ENCODE results near the gene TRPM6.
"Not testable (repeated sequence)": the region's sequence is repeated elsewhere in the genome, so short reads cannot be mapped to it uniquely, and the experiment has no call there.

The TRPM6 gene, protein sequence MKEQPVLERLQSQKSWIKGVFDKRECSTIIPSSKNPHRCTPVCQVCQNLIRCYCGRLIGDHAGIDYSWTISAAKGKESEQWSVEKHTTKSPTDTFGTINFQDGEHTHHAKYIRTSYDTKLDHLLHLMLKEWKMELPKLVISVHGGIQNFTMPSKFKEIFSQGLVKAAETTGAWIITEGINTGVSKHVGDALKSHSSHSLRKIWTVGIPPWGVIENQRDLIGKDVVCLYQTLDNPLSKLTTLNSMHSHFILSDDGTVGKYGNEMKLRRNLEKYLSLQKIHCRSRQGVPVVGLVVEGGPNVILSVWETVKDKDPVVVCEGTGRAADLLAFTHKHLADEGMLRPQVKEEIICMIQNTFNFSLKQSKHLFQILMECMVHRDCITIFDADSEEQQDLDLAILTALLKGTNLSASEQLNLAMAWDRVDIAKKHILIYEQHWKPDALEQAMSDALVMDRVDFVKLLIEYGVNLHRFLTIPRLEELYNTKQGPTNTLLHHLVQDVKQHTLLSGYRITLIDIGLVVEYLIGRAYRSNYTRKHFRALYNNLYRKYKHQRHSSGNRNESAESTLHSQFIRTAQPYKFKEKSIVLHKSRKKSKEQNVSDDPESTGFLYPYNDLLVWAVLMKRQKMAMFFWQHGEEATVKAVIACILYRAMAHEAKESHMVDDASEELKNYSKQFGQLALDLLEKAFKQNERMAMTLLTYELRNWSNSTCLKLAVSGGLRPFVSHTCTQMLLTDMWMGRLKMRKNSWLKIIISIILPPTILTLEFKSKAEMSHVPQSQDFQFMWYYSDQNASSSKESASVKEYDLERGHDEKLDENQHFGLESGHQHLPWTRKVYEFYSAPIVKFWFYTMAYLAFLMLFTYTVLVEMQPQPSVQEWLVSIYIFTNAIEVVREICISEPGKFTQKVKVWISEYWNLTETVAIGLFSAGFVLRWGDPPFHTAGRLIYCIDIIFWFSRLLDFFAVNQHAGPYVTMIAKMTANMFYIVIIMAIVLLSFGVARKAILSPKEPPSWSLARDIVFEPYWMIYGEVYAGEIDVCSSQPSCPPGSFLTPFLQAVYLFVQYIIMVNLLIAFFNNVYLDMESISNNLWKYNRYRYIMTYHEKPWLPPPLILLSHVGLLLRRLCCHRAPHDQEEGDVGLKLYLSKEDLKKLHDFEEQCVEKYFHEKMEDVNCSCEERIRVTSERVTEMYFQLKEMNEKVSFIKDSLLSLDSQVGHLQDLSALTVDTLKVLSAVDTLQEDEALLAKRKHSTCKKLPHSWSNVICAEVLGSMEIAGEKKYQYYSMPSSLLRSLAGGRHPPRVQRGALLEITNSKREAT (N-terminal part only)

DNA sequence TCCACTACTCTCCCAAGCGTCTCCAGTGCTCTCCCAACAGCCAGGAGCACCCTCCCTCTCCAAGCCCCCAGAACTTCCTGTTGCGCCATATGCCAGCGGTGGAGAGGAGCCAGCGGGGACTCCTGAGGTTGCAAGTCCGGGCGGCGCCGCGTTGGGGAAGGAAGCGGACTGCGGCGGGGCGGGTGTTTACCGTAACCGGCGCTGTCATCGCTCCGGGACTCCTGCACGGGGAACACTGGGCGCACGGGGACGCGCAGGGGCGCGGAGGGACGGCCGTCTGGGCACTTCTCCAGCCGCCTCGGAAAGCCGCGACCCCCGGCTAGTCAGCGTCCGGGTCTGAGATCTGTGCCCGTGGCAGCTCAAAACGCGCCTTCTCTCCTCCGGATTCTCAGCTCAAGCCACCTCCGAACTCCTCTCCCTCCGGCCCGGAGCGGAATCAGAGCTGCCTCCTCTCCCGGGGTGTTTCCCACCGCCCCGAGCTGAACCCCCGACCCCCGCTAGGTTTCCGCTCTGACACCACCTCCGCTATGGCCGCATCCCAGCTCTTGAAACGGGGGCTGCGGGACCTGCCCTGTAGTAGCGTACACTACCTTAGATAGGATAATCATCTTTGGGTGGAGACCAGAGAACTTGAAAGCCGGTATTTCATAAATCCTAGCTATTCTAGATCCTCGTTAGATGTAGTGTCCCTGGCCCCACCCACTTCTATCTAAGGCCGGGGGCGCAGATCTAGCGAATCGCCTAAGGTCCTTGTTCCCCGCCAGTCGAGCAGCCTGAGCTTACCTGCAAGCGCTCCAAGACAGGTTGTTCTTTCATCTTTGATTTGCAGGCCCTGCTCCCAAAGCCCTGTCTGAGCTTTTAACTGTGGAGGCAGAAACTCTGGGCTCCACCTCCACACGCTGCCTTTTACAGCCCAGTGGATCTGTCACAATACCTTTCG is at the start of gene TRPM6:
TRPM6 (minus strand) TSS at position 881 of the 940 bp plus-strand sequence; CDS start at position 816, 65 bp downstream.
- peak; percentile 73 for DNase-seq (ENCODE audit: low spot score)

GRCh38 chr9:74935008-74935407 is 47.3 kb upstream of the TRPM6 start:
- DNase-seq (ENCODE audit: low spot score): peak; percentile 20

DNA sequence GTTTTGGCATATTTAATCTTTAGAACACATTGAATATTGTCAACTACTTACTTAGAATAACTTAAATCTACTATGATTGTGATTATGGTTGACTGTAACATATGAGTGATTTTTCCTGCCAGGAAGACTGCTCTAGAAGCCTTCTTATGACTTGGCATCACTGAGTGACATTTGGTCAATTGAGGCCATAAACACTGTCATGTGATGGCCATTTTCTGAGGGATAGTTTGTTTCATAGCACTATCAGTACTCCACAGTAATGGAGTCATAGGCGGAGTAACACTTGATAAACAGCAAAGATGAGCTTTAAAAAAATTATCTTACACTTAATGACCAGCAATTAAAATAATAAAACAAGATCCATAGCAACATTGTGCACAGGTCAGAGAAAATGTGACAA is 34.0 kb upstream of the TRPM6 start:
- no peak for DNase-seq (ENCODE audit: low spot score)

DNA sequence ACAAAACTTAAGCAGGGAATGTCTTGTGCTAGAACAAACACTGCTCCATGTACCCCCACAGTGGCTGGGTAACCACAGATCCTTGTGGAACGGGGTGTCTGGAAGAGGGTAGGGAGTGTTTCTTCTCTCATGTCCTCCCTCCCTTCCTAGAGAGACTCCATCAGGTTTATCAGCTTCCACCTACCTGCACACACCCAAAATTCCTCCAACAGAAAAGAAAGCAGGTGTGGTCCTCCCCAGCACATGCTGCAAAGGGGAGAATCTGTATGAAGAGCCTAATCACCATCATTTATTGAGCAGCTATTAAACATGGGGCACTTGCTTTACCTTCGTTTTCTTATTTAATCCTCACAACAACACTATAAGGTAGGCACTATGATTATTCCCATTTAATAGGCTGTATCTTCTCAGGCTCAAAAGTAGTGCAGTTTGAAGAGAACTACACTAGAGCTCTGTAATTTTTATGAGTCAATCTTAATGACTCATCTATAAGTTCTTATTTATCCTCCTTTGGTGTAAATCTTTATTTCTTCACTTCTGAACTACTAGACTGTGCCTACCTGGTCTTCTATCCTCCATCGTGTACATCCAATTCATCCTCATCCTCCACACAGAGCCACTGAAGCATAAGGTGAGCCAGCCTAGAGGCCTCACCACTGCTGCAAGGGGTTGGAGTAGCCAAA is 33.4 kb upstream of the TRPM6 start:
- no peak for DNase-seq (ENCODE audit: low spot score)

DNA sequence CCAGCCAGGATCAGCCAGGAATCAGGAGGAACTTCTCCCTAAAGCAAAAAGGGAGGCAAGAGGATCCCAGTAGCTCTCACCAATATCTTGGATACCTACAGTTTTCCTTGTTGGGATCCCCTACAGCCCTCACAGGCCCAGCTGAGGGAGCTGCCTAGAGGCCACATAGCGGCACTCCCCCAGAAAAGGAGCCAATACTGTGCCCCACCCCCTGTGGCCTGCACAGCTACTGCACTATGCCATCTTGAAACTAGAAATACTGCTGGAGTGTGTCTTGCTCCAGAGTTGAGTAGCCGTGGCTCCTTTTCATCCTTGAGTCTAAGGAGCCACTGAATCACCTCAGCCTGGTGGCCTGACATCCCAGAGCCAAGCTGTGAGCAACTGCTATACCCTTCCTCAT is 22.3 kb upstream of the TRPM6 start:
- DNase-seq (ENCODE audit: low spot score): no peak

GRCh38 chr9:74908665-74909064 is 20.9 kb upstream of the TRPM6 start:
- no peak for DNase-seq (ENCODE audit: low spot score)

- DNase-seq (ENCODE audit: low spot score): no peak
These were observed 19.4 kb upstream of the TRPM6 start for GRCh38 chr9:74907085-74907484.

DNA sequence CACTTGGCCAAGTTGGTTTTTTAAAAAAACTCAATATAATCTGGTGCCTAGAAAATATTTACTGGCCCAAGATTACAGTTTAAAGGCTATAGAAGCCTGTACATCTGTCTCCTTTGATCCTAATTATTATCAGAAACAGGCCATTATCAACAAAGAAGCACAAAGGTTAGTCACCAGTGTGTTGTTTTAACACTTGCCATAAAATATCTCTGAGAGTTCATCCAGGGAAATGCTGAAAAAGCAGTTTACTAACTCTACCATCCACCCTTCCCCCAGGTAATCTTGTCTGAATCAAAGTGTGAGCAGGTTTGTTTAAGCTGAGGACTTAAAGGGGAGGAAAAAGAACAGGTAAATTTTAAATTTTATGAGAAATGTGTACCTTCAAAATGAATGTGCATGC is 13.3 kb upstream of the TRPM6 start:
- DNase-seq (ENCODE audit: low spot score): no peak

DNA sequence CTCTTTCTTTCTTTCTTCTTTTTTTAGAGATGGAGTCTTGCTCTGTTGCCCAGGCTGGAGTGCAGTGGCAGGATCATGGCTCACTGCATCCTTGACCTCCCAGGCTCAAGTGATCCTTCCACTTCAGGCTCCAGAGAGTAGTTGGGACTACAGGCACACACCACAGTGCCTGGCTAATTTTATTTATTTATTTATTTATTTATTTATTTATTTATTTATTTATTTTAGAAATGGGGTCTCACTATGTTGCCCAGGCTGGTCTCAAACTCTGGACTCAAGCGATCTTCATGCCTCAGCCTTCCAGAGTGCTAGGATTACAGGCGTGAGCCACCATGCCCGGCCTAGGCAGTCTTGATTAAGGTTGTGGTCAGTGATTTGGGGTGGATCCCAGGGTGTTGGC is 728 bp upstream of the TRPM6 start:
- DNase-seq (ENCODE audit: low spot score): not testable (repeated sequence)

DNA sequence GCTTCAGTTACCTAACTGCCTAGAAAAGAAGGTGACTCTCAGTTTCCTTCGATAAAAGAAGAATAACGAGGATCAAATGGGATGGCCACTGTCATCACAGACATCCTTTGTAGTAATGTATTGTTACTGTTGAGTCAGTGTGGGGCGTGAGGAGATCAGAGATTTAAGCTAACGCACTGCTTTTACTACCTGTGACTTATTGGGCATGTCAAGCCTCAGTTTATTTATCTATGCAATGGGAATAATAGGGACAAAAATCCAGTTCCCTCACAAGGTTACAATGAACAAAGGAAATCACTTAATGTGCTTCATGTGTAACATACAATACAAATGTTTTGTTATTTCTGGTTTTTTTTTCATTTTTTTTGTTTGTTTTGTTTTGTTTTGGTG is 255 bp upstream of the TRPM6 start:
- DNase-seq (ENCODE audit: low spot score): no peak

DNA sequence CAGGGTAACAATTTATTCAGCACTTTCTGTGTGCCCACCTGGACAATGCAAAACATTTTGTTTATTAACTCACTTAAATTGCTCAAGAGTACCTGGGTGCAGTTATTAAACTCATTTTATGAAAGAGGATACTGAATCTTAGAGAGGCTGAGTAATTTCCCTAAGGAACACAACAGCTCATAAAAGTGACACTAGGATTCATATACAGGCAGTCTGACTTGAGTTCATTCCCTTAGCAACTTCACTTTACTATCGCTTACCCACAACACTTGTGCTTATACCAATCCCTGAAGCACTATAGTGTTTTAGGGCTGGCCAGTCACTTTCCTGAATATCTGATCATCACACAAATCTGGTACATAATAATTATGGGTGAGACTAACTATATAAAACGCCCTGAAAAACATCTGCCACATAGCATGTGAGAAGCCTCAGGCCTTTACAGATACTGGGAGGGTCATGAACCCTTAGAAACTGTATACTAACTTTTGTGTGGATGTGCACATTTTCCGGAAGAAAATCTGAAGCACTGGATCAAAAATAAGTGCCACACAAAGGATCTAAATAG is 11.3 kb downstream of the TRPM6 start:
- no peak for DNase-seq (ENCODE audit: low spot score)

GRCh38 chr9:74875656-74876055 is 12.1 kb downstream of the TRPM6 start:
- DNase-seq (ENCODE audit: low spot score): no peak

DNA sequence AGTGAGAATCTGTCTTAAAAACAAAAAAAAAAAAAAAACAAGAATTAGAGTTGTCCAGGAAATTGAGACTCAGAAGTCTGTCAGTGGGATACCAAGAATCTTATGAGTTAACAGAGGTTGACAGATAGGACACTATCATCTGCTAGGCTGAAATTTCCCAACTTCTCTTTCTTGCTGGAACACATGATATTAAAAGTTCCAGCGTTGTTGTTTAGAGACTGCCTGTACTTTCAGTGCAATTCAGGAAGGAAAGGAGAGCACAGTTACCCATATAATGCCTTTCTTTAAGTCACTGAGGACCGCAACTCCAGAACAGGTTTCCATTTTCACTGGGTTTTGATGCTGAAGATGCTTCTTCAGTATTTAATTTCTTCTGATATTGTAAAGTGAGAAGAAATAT is 13.5 kb downstream of the TRPM6 start:
- no peak for DNase-seq (ENCODE audit: low spot score)

DNA sequence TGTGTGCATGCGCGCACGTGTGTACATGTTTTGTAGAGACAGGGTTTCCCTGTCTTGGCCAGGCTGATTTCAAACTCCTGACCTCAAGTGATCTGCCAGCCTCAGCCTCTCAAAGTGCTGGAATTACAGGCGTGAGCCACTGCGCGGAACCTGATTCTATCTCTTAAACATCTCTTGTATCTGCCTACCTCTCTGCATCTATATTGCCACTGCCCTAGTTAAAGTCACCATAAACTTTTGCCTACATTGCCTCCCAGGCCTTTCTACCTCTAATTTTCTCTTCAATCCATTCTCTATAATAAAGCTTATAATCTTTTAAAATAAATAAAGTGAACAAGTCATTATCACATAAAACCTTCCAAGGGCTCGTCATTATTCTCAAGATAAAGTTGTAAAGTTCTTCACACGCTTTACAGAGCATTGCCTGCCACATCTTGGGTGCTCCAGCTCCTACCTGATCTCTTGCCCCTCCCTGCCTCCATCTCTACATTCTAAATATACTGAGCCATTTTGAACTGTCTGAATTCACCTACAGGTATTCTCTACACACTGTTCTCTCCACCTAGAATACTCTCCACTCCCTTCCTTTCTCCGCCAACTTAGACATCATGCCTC is 15.0 kb downstream of the TRPM6 start:
- DNase-seq (ENCODE audit: low spot score): no peak

DNA sequence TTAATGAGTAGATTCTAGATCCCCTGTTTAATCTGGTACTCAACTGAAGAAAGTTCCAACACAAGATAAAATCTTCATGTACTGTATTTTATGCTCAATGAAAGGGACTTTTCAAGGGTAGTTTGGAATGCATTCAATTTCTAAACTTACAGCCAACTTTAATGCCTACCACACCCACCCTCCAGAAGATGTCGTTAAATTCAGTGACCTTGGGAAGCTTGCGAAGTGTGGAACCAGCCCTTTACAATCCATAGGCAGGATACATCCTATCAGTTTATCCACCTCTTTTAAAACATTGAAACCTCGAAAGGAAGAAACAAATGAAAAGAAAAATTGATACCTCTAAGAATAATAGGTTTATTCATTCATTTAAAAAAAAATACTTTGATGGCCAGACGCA is 20.2 kb downstream of the TRPM6 start:
- no peak for DNase-seq (ENCODE audit: low spot score)

DNA sequence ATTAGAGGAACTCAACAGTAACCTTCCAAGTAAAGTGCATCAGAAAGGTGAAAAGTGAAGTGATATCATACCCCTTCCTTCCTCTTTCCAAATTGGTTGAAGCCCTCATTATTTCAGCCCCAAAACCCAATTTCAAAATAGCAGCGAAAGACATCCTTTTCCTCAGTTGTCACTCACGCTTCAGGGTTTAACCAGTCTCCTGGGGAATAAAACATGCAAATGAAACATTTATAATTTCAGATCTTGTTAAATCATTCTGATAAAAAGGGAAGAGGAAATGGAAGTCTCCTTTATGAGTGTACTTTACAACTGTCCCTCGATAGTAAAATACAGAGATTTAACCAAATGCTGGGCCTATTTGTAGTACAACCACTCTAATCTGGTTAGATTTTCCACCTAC is 22.5 kb downstream of the TRPM6 start:
- DNase-seq (ENCODE audit: low spot score): no peak

- DNase-seq (ENCODE audit: low spot score): no peak
These were observed 25.8 kb downstream of the TRPM6 start for GRCh38 chr9:74861773-74862474.

- DNase-seq (ENCODE audit: low spot score): no peak
These were observed 26.6 kb downstream of the TRPM6 start for GRCh38 chr9:74861071-74861470.

- DNase-seq (ENCODE audit: low spot score): not testable (repeated sequence)
These were observed 27.5 kb downstream of the TRPM6 start for GRCh38 chr9:74860247-74860646.
